HG02938 (cell line): ENCODE data around the gene TNKS1BP1.
"Not testable (repeated sequence)": the region's sequence is repeated elsewhere in the genome, so short reads cannot be mapped to it uniquely, and the experiment has no call there.

ENCODE experiments used
- ATAC-seq: cut with Tn5 transposase; IDR thresholded peaks from one replicate; pipeline ENCODE4 v1.9.1; 2021; ENCODE audit warnings: mild to moderate bottlenecking, moderate library complexity; ENCODE audit not compliant: unreplicated experiment

The TNKS1BP1 gene

DNA sequence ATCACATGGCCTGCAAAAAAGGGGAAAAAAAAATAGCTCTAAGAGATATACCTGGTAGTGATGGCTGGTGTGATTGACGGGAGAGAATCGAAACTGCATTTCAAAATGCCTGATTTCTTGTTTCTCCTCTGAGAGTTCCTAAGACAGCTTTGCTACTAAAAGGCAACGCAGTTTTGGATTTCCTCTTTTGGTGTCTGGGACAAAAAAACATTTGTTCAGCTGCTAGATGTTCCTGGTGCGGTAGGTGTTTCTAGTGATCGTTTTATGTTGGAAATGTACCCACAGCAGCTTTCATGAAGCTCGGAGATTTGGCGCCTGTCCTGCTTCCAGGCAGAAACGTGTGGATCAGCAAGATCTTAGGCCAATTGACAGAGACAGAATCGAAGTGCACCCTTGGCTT lies 31.5 kb upstream of the TNKS1BP1 start:
- ATAC-seq: no peak

DNA sequence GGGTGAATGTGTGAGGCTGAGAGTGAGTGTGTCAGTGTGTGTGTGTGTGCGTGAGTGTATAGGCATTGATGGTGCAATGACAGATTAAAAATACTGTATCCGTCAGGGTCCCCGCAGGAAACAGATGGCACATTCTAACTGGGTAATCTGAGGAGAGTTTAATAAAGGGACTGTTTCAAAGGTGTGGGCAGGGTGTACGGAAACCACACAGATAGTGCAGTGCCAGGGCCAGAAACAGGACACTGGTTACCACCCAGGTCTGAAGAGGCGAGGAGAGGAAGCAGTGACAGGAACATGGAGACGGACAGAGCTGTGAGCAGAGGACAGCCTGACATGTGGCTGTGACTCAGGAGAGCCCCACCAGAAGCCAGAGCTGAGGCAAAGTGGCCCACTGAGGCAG lies 29.9 kb upstream of the TNKS1BP1 start:
- no peak for ATAC-seq

GRCh38 chr11:57353852-57354251 lies 29.1 kb upstream of the TNKS1BP1 start:
- ATAC-seq: no peak

DNA sequence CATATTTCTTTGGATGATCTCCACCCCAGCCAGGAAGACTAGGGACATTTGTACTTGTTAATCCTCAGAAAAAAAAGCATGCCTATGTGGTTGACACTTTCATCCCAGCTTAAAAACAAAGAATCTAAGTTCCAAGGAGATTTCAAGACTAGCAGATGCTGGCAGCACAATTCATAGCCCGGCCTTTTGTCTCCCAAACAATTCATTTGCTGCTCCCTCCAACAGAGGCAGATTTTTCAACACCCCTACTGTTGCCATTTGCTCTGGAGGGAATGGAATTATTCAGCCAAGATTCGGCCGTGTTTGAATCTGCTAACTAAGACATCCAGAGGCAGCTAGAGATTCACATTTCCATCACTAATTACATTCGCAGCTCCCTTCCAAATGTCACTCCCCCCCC lies 28.7 kb upstream of the TNKS1BP1 start:
- ATAC-seq: no peak

GRCh38 chr11:57353036-57353435 lies 28.3 kb upstream of the TNKS1BP1 start:
- no peak for ATAC-seq

DNA sequence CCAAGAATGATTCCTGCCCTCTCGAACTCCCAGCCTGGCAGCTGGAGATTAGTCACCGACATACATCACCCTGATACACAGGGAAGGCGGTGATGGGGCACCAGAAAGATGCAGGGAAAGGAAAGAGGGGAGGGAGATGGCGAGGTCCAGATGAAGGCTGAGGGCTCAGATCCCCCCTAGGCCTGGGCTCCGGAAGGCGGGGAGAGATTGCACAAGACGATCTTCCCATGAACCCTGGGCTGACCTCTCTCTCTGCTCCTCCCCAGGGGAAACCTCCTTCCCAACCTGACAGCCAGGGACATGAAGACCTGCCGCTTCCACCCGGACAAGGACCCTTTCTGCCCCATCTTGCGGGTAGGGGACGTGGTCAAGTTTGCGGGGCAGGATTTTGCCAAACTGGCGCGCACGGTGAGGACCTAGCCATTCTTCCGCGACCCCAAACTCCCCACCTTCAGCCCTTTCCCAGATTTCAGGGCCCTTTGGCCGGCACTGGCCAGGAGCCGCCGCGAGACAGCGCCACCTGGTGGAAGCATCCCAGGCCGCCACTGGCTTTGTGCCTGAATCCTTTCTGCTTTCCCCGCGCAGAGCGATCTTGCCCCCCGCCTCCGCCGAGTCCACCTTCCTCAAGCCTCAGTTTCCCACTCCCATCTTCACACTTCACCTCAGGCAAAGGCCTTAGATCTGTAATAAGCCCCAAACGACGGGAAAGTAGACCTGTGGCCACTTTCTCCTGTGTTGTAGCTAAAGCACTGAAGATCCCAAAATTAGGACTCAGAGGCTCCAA lies 24.9 kb upstream of the TNKS1BP1 start:
- no peak for ATAC-seq

DNA sequence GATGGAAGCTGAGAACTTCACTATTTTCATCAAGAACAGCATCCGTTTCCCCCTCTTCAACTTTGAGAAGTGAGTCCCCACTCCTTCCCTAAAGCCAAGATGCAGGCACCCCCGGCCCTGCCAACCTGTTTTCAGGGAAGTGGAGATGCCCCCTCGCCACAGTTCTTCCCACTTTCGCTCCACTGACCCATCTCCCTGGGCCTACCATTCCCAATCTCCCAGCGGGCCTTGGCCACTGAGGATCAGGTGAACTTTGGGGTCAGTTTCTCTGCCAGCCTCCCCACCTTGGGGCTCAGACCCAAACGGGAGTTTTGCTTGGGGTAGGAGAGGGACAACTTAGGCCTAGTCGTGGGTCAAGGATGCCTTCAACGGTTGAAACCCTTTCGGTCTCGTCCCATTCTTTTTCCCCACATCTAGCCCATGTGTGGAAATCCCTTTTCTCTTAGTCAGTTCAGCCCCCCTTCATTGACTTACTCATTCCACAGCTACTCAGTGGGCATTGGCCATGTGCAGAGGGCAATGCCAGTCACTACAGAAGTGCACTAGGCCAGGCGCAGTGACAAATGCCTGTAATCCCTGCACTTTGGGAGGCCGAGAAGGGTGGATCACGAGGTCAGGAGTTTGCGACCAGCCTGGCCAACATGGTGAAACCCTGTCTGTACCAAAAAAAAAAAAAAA lies 24.0 kb upstream of the TNKS1BP1 start:
- ATAC-seq: no peak

- ATAC-seq: no peak
These were observed 23.3 kb upstream of the TNKS1BP1 start for GRCh38 chr11:57348052-57348451.

GRCh38 chr11:57347336-57347735 lies 22.6 kb upstream of the TNKS1BP1 start:
- no peak for ATAC-seq

GRCh38 chr11:57345555-57346211 lies 20.9 kb upstream of the TNKS1BP1 start:
- peak; percentile 69 for ATAC-seq

- ATAC-seq: no peak
These were observed 20.1 kb upstream of the TNKS1BP1 start for GRCh38 chr11:57344826-57345225.

DNA sequence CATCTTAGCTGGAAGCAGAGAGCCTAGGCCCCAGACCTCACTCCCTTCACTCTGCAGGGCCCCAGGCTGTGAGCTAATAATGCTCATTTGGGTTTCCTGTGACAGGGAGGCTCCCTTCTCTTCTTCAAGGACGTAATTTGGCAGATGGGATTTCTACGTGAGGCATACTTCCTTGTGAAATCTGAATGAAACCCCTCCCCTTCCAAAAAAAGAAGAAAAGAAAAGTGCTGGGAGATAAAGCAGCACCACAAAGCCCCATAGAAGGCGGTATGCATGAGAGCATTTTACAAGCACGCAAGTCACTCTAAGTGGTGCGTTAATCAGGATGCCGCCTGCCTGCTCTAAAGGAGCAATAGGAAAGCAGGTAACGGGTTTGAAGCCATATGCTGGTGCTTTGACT lies 19.1 kb upstream of the TNKS1BP1 start:
- no peak for ATAC-seq

DNA sequence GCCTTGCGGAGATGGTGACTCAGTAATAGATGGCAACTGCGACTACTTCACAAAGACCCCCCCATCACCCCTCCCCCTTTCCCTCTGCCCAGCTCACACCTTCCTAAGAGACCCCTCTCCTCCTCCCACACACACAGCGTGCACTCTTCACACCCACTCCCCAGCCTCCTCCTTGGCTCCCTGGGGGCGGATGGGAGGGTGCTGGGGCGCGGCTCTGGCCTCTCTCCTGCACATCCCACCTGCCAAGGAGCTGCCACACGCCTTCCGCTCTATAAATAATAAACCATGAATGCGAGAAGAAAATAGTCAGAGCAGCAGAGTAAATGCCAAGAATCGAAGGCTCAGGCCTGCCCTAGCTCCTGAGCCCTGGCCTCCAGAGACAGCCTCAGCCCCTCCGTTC lies 17.9 kb upstream of the TNKS1BP1 start:
- no peak for ATAC-seq

- no peak for ATAC-seq
These were observed 16.6 kb upstream of the TNKS1BP1 start for GRCh38 chr11:57341250-57341808.

- no peak for ATAC-seq
These were observed 15.4 kb upstream of the TNKS1BP1 start for GRCh38 chr11:57340039-57340615.

DNA sequence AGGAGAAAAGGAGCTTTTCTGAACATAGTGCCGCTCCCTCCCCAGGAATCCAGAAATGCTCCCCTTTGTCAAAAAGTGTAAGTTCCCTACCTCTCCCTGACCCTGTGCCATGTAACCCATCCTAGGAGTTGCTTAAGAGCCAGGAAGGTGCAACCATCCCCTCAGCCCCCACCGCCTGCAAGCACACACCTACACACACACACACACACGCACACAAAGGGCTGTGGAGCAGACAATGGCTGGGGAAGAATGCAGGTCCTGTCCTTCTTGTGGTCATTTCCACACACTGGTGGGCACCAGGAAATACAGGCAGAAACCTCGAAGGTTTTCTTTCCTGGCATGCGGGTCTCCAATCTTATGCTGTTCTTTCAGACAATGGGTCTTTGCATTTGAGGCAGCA lies 14.6 kb upstream of the TNKS1BP1 start:
- no peak for ATAC-seq

GRCh38 chr11:57338142-57338541 lies 13.4 kb upstream of the TNKS1BP1 start, which contains the start of gene P2RX3:
TSS of gene P2RX3 (plus strand) at chr11:57338352. CDS start at chr11:57338551, 199 bp downstream.
- ATAC-seq: no peak

DNA sequence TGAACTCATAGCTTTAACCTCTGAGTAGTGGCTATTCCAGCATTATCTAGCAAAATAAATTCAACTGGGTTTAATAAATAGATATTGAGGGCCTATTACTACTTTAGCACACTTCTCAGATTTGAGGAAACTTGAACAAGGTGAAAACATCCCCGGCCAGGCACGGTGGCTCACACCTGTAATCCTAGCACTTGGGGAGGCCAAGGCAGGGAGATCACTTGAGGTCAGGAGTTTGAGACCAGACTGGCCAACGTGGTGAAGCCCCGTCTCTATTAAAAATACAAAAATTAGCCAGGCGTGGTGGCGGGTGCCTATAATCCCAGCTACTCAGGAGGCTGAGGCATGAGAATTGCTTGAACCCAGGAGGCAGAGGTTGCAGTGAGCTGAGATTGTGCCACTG lies 12.1 kb upstream of the TNKS1BP1 start:
- not testable (repeated sequence) for ATAC-seq

GRCh38 chr11:57336111-57336666 lies 11.4 kb upstream of the TNKS1BP1 start:
- ATAC-seq: no peak

GRCh38 chr11:57335343-57336110 lies 10.8 kb upstream of the TNKS1BP1 start, which contains the start of gene SSRP1:
TSS of gene SSRP1 (minus strand) at chr11:57335892. CDS start at chr11:57335121, 771 bp downstream.
- ATAC-seq: peak; percentile 98
